WTC11 (cell line): ENCODE data around the gene MYH11. TPM values are rescaled to one million over a fixed set of nuclear protein-coding genes. Genes with fewer than 3 reads are reported as not detected.

Experiments used
- ATAC-seq: fragments of 200-7000 bp; cut with Tn5 transposase; 2 replicates; pipeline ENCODE4 v1.10.0; 2021; ENCODE audit warnings: mild to moderate bottlenecking, moderate library complexity
- CTCF ChIA-PET: fragments of 300-600 bp; sonication (Branson Sonifier 250); formaldehyde crosslinking; loops from one replicate; lab custom pipeline; 2021; ENCODE audit warnings: antibody characterized with exemption; lab: Charles Lee
- POLR2A ChIA-PET: fragments of 350-600 bp; sonication (Branson Sonifier 250); formaldehyde crosslinking; loops from one replicate; lab custom pipeline; 2021; ENCODE audit warnings: antibody characterized with exemption; lab: Charles Lee
- DNase-seq: peaks from one replicate; pipeline ENCODE4 v3.0.0; 2021; ENCODE audit warnings: low spot score
- H3K27ac Mint-ChIP-seq: 2 replicates; pipeline ENCODE4 v1.8.0; 2021; ENCODE audit warnings: mixed read lengths
- H3K27me3 Mint-ChIP-seq: 2 replicates; pipeline ENCODE4 v1.8.0; 2021; ENCODE audit warnings: low read depth, mild to moderate bottlenecking, moderate library complexity, mixed read lengths
- H3K36me3 Mint-ChIP-seq: 2 replicates; pipeline ENCODE4 v1.8.0; 2021; ENCODE audit warnings: mixed read lengths
- H3K4me1 Mint-ChIP-seq: 2 replicates; pipeline ENCODE4 v1.8.0; 2022; ENCODE audit warnings: mixed read lengths
- H3K4me3 Mint-ChIP-seq: 2 replicates; pipeline ENCODE4 v1.8.0; 2021; ENCODE audit warnings: mild to moderate bottlenecking, moderate library complexity, mixed read lengths
- H3K9me3 Mint-ChIP-seq: 2 replicates; pipeline ENCODE4 v1.8.0; 2021; ENCODE audit warnings: mixed read lengths
- ELF4 ChIP-seq: sonication (generic); formaldehyde crosslinking; IDR thresholded peaks from 2 replicates; pipeline ENCODE4 v1.8.1; 2022; ENCODE audit warnings: low read depth, mild to moderate bottlenecking, moderate library complexity, missing genetic modification reagents
- ESRRA ChIP-seq: sonication (generic); formaldehyde crosslinking; IDR thresholded peaks from 2 replicates; pipeline ENCODE4 v1.8.1; 2022; ENCODE audit warnings: mild to moderate bottlenecking, missing genetic modification reagents, borderline replicate concordance
- FOXP1 ChIP-seq: sonication (generic); formaldehyde crosslinking; IDR thresholded peaks from 2 replicates; pipeline ENCODE4 v1.8.0; 2022; ENCODE audit warnings: missing genetic modification reagents, mild to moderate bottlenecking, moderate library complexity, borderline replicate concordance
- JAZF1 ChIP-seq: fragments of 250-450 bp; sonication (Bioruptor Pico); IDR thresholded peaks from 2 replicates; pipeline ENCODE4 v1.9.0; 2021; ENCODE audit warnings: moderate library complexity, mild to moderate bottlenecking, inconsistent platforms
- KAT7 ChIP-seq: sonication (generic); formaldehyde crosslinking; IDR thresholded peaks from 2 replicates; pipeline ENCODE4 v1.8.1; 2023; ENCODE audit warnings: missing genetic modification reagents, mild to moderate bottlenecking, borderline replicate concordance
- NFATC4 ChIP-seq: fragments of 250-450 bp; sonication (Bioruptor Pico); IDR thresholded peaks from 2 replicates; pipeline ENCODE4 v1.9.0; 2021; ENCODE audit warnings: mild to moderate bottlenecking
- SMAD3 ChIP-seq: sonication (generic); formaldehyde crosslinking; IDR thresholded peaks from 2 replicates; pipeline ENCODE4 v1.8.0; 2022; ENCODE audit warnings: missing genetic modification reagents, mild to moderate bottlenecking, borderline replicate concordance
- TP53 ChIP-seq: sonication (generic); formaldehyde crosslinking; IDR thresholded peaks from 2 replicates; pipeline ENCODE4 v1.8.1; 2023; ENCODE audit warnings: mild to moderate bottlenecking, missing genetic modification reagents
- ZBTB21 ChIP-seq: sonication (generic); formaldehyde crosslinking; IDR thresholded peaks from 2 replicates; pipeline ENCODE4 v1.8.1; 2023; ENCODE audit warnings: mild to moderate bottlenecking, missing genetic modification reagents, borderline replicate concordance
- ZNF671 ChIP-seq: fragments of 250-450 bp; sonication (Bioruptor Pico); IDR thresholded peaks from 2 replicates; pipeline ENCODE4 v1.8.0; 2021; ENCODE audit warnings: mild to moderate bottlenecking
- total RNA-seq: library from RNA; stranded (reverse); gene quantifications from 3 replicates; pipeline ENCODE4 v1.2.3, GENCODE V29; 2021
- TF ChIP-seq, protein P1 (sequence below): fragments of 250-450 bp; sonication (Bioruptor Pico); IDR thresholded peaks from 2 replicates; pipeline ENCODE4 v1.8.0; 2021; ENCODE audit warnings: mild to moderate bottlenecking
- TF ChIP-seq, protein P2 (sequence below): fragments of 250-450 bp; sonication (Bioruptor Pico); IDR thresholded peaks from 2 replicates; pipeline ENCODE4 v1.9.0; 2021; ENCODE audit warnings: moderate library complexity, mild to moderate bottlenecking, inconsistent platforms, borderline replicate concordance
- TF ChIP-seq, protein P3 (sequence below): sonication (generic); formaldehyde crosslinking; IDR thresholded peaks from 2 replicates; pipeline ENCODE4 v1.8.1; 2023; ENCODE audit warnings: mild to moderate bottlenecking, missing genetic modification reagents
- TF ChIP-seq, protein P4 (sequence below): sonication (generic); formaldehyde crosslinking; IDR thresholded peaks from 2 replicates; pipeline ENCODE4 v1.8.0; 2022; ENCODE audit warnings: mild to moderate bottlenecking, missing genetic modification reagents
- TF ChIP-seq, protein P5 (sequence below): fragments of 250-450 bp; sonication (Bioruptor Pico); IDR thresholded peaks from 2 replicates; pipeline ENCODE4 v1.9.0; 2021; ENCODE audit warnings: mild to moderate bottlenecking
- TF ChIP-seq, protein P6 (sequence below): sonication (generic); formaldehyde crosslinking; IDR thresholded peaks from 2 replicates; pipeline ENCODE4 v1.8.1; 2023; ENCODE audit warnings: mild to moderate bottlenecking, missing genetic modification reagents, moderate library complexity
- TF ChIP-seq, protein P7 (sequence below): sonication (generic); formaldehyde crosslinking; IDR thresholded peaks from 2 replicates; pipeline ENCODE4 v1.8.1; 2022; ENCODE audit warnings: mild to moderate bottlenecking, moderate library complexity, missing genetic modification reagents
- TF ChIP-seq, protein P8 (sequence below): sonication (generic); formaldehyde crosslinking; IDR thresholded peaks from 2 replicates; pipeline ENCODE4 v1.8.0; 2023; ENCODE audit warnings: mild to moderate bottlenecking, missing genetic modification reagents

Gene MYH11
- total RNA-seq, 1 experiment from 2014 or later, result 0.74 TPM

DNA sequence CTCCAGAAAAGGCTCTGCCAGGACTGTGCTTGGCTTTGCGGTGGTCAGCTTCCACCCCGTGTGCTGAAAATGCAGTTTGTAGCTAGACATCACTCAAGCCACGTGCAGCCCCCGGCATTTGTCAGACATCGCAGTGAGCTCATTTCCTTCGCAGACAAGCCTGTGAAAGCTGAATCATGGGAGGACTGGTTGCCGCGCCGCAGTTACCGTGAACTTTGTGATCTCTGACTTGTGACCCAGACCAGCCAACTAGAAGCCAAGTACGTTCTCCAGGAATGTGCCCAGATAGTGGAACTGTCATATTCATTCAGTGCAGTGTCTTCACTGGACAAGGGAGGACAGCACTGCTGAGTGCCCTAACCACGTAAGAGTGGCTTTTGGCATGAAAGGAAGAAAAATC lies 148.7 kb downstream of the MYH11 start:
- H3K9me3 Mint-ChIP-seq, result no peaks in the 10 kb centered on the region
- no peaks in the 10 kb centered on the region for H3K4me1 Mint-ChIP-seq
- no peak overlapping the region for H3K4me3 Mint-ChIP-seq
- no peak overlapping the region for H3K27ac Mint-ChIP-seq
- CTCF ChIA-PET, result no interaction called here
- no peaks in the 10 kb centered on the region for H3K27me3 Mint-ChIP-seq
- ATAC-seq, result no peak
- no peak for DNase-seq
- POLR2A ChIA-PET, result interaction anchor here (1.2 kb wide), 1 partner anchor 9 kb away, joined by 3 read pairs; no protein-coding TSS in a partner anchor
- TF ChIP-seq ZNF671 (CRISPR knock-in tag) (no peak), ZBTB21 (no peak), JAZF1 (CRISPR knock-in tag) (no peak), ESRRA (no peak), TP53 (CRISPR knock-in tag) (no peak)
- TF ChIP-seq, protein P1, sequence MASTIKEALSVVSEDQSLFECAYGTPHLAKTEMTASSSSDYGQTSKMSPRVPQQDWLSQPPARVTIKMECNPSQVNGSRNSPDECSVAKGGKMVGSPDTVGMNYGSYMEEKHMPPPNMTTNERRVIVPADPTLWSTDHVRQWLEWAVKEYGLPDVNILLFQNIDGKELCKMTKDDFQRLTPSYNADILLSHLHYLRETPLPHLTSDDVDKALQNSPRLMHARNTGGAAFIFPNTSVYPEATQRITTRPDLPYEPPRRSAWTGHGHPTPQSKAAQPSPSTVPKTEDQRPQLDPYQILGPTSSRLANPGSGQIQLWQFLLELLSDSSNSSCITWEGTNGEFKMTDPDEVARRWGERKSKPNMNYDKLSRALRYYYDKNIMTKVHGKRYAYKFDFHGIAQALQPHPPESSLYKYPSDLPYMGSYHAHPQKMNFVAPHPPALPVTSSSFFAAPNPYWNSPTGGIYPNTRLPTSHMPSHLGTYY (CRISPR knock-in tag), result no peak
- TF ChIP-seq, all 79 proteins: peak for 0
- H3K36me3 Mint-ChIP-seq, result no peaks in the 10 kb centered on the region

DNA sequence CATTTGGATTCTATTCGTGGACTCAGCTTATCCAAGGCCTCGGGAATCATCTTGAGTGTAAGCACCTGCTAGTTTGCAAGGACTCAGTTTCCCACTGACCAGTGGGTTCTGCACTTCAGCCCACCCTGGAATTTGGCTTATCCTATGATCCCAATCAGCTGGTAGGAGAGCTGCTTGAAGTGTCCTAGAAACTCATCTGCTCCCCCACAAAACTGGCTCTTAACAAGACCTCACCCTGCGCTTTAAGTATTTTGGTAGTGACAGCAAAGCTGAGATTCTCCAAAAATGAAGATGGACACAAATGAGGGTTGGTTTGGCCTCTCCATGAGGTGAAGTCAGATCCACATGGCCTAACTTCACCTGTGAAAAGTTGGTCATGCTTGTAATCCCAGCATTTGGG lies 149.5 kb downstream of the MYH11 start:
- Mint-ChIP-seq H3K9me3 (no peaks in the 10 kb centered on the region), H3K27me3 (no peaks in the 10 kb centered on the region), H3K4me1 (no peaks in the 10 kb centered on the region), H3K36me3 (no peaks in the 10 kb centered on the region), H3K27ac (no peak overlapping the region), H3K4me3 (no peak overlapping the region)
- CTCF ChIA-PET, result interaction anchor here (0.6 kb wide), 1 partner anchor 124 kb away, joined by 3 read pairs; no protein-coding TSS in a partner anchor
- POLR2A ChIA-PET, result no interaction called here
- TF ChIP-seq, protein P2, sequence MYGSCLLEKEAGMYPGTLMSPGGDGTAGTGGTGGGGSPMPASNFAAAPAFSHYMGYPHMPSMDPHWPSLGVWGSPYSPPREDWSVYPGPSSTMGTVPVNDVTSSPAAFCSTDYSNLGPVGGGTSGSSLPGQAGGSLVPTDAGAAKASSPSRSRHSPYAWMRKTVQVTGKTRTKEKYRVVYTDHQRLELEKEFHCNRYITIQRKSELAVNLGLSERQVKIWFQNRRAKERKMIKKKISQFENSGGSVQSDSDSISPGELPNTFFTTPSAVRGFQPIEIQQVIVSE (CRISPR knock-in tag), result no peak
- TF ChIP-seq, protein P3, sequence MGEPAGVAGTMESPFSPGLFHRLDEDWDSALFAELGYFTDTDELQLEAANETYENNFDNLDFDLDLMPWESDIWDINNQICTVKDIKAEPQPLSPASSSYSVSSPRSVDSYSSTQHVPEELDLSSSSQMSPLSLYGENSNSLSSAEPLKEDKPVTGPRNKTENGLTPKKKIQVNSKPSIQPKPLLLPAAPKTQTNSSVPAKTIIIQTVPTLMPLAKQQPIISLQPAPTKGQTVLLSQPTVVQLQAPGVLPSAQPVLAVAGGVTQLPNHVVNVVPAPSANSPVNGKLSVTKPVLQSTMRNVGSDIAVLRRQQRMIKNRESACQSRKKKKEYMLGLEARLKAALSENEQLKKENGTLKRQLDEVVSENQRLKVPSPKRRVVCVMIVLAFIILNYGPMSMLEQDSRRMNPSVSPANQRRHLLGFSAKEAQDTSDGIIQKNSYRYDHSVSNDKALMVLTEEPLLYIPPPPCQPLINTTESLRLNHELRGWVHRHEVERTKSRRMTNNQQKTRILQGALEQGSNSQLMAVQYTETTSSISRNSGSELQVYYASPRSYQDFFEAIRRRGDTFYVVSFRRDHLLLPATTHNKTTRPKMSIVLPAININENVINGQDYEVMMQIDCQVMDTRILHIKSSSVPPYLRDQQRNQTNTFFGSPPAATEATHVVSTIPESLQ (CRISPR knock-in tag), result no peak
- TF ChIP-seq FOXP1, result no peak
- TF ChIP-seq, protein P4, sequence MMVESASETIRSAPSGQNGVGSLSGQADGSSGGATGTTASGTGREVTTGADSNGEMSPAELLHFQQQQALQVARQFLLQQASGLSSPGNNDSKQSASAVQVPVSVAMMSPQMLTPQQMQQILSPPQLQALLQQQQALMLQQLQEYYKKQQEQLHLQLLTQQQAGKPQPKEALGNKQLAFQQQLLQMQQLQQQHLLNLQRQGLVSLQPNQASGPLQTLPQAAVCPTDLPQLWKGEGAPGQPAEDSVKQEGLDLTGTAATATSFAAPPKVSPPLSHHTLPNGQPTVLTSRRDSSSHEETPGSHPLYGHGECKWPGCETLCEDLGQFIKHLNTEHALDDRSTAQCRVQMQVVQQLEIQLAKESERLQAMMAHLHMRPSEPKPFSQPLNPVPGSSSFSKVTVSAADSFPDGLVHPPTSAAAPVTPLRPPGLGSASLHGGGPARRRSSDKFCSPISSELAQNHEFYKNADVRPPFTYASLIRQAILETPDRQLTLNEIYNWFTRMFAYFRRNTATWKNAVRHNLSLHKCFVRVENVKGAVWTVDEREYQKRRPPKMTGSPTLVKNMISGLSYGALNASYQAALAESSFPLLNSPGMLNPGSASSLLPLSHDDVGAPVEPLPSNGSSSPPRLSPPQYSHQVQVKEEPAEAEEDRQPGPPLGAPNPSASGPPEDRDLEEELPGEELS (CRISPR knock-in tag), result no peak
- TF ChIP-seq KAT7 (CRISPR knock-in tag), result no peak
- TF ChIP-seq, protein P5, sequence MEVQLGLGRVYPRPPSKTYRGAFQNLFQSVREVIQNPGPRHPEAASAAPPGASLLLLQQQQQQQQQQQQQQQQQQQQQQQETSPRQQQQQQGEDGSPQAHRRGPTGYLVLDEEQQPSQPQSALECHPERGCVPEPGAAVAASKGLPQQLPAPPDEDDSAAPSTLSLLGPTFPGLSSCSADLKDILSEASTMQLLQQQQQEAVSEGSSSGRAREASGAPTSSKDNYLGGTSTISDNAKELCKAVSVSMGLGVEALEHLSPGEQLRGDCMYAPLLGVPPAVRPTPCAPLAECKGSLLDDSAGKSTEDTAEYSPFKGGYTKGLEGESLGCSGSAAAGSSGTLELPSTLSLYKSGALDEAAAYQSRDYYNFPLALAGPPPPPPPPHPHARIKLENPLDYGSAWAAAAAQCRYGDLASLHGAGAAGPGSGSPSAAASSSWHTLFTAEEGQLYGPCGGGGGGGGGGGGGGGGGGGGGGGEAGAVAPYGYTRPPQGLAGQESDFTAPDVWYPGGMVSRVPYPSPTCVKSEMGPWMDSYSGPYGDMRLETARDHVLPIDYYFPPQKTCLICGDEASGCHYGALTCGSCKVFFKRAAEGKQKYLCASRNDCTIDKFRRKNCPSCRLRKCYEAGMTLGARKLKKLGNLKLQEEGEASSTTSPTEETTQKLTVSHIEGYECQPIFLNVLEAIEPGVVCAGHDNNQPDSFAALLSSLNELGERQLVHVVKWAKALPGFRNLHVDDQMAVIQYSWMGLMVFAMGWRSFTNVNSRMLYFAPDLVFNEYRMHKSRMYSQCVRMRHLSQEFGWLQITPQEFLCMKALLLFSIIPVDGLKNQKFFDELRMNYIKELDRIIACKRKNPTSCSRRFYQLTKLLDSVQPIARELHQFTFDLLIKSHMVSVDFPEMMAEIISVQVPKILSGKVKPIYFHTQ (CRISPR knock-in tag), result no peak
- TF ChIP-seq, protein P6, sequence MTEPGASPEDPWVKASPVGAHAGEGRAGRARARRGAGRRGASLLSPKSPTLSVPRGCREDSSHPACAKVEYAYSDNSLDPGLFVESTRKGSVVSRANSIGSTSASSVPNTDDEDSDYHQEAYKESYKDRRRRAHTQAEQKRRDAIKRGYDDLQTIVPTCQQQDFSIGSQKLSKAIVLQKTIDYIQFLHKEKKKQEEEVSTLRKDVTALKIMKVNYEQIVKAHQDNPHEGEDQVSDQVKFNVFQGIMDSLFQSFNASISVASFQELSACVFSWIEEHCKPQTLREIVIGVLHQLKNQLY (CRISPR knock-in tag), result no peak
- TF ChIP-seq, protein P7, sequence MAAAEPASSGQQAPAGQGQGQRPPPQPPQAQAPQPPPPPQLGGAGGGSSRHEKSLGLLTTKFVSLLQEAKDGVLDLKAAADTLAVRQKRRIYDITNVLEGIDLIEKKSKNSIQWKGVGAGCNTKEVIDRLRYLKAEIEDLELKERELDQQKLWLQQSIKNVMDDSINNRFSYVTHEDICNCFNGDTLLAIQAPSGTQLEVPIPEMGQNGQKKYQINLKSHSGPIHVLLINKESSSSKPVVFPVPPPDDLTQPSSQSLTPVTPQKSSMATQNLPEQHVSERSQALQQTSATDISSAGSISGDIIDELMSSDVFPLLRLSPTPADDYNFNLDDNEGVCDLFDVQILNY (CRISPR knock-in tag), result no peak
- no peak for TF ChIP-seq SMAD3
- TF ChIP-seq, protein P8, sequence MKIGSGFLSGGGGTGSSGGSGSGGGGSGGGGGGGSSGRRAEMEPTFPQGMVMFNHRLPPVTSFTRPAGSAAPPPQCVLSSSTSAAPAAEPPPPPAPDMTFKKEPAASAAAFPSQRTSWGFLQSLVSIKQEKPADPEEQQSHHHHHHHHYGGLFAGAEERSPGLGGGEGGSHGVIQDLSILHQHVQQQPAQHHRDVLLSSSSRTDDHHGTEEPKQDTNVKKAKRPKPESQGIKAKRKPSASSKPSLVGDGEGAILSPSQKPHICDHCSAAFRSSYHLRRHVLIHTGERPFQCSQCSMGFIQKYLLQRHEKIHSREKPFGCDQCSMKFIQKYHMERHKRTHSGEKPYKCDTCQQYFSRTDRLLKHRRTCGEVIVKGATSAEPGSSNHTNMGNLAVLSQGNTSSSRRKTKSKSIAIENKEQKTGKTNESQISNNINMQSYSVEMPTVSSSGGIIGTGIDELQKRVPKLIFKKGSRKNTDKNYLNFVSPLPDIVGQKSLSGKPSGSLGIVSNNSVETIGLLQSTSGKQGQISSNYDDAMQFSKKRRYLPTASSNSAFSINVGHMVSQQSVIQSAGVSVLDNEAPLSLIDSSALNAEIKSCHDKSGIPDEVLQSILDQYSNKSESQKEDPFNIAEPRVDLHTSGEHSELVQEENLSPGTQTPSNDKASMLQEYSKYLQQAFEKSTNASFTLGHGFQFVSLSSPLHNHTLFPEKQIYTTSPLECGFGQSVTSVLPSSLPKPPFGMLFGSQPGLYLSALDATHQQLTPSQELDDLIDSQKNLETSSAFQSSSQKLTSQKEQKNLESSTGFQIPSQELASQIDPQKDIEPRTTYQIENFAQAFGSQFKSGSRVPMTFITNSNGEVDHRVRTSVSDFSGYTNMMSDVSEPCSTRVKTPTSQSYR (CRISPR knock-in tag), result no peak
- TF ChIP-seq ZNF671 (CRISPR knock-in tag), result no peak
- no peak for TF ChIP-seq ELF4 (CRISPR knock-in tag)
- TF ChIP-seq NFATC4, result no peak
- DNase-seq (no peak), ATAC-seq (no peak)
